HTR-8/SVneo (cell line): ENCODE results near the gene NCEH1.
"Not testable (repeated sequence)": the region's sequence is repeated elsewhere in the genome, so short reads cannot be mapped to it uniquely, and the experiment has no call there.

ENCODE experiments used
- DNase-seq: peaks from one replicate; pipeline ENCODE4 v3.0.0; 2011; ENCODE audit warnings: low spot score, mixed read lengths; ENCODE audit not compliant: insufficient read length
- FAIRE-seq: peaks from 2 replicates; lab custom pipeline; 2011; peaks lifted over from hg19 to GRCh38; lab: Jason Lieb, UNC

The NCEH1 gene, protein sequence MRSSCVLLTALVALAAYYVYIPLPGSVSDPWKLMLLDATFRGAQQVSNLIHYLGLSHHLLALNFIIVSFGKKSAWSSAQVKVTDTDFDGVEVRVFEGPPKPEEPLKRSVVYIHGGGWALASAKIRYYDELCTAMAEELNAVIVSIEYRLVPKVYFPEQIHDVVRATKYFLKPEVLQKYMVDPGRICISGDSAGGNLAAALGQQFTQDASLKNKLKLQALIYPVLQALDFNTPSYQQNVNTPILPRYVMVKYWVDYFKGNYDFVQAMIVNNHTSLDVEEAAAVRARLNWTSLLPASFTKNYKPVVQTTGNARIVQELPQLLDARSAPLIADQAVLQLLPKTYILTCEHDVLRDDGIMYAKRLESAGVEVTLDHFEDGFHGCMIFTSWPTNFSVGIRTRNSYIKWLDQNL

DNA sequence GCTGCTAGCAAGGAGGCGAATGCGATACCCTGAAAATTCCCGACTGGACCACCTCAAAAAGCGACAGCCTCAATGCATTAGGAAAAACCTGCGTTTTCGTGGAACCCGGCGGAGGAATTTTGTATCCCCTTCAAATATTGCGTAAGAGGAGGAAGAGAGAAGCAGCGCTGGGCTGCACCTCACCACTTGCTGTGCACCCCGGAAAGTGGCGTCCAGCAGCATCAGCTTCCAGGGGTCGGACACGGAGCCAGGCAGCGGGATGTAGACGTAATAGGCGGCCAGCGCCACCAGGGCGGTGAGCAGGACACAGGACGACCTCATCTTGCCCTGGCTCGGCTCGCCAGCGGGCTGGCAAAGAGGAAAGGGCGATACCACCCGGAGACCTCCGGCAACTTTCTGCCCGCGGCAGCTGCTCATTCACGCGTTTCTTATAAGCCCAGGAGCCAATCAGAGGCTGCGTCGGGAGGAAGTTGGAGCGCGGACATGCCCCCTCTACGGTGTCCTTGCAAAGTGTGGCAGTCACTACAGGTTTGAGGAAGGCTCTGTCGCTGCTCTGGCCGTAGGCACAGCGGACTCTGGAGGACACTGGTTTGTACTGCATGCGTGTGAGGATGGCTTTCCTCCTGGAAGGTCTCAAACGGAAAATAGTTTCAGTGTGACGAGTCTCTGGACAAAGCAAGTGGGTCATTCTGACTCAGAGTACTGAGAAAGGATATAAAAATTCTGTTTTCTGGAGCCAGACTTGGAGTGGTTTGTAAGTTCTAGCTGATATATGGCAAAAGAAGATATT is at the start of gene NCEH1:
TSS of gene NCEH1 (minus strand) at position 404 of the 790 bp plus-strand sequence. CDS start at position 321, 83 bp downstream.
- FAIRE-seq (peak; percentile 86), DNase-seq (peak; percentile 91)

GRCh38 chr3:172760416-172760815 is 49.5 kb upstream of the NCEH1 start:
- not testable (repeated sequence) for DNase-seq, FAIRE-seq

DNA sequence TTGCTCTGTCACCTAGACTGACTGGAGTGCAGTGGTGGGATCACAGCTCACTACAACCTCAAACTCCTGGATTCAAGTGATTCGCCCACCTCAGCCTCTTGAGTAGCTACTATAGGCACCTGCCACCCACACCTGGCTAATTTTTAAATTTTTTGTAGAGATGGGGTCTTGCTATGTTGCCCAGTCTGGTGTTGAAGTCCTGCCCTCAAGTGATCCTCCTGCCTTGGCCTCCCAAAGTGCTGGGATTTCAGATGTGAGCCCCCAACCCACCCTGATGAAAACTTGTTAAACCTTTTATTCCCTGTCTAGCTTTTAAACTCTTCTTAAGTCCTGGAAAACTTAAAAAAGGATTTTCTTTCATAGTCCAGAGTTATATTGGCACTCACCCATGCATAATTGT is 42.3 kb upstream of the NCEH1 start:
- FAIRE-seq, result no peak
- no peak for DNase-seq

- DNase-seq (no peak), FAIRE-seq (no peak)
Observed at GRCh38 chr3:172752651-172753050, 41.8 kb upstream of the NCEH1 start.

DNA sequence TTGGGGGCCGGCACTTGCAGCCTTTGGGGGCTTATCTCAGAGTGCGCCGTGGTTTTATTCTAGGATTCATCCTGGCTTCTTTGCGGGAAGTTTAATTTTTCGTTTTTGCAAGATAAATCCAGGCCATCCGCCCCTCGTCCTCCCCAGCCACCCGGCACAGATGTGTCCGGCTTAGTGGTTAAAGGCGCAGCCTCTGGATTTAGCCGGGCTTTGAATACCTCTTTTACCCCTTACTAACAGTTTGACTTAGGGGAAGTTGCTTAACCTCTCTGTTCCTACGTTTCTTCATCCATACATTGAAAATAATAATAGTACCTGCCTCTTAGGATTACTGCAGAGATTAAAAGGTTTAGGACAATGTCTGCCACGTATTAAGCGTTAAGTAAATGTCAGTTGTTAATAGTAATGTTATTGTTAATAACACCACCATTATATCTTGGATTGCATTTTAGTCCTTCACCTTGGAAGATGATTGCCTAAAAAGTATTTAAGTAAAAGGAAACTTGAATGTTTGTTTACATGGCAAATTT is 40.4 kb upstream of the NCEH1 start:
- no peak for DNase-seq
- no peak for FAIRE-seq

GRCh38 chr3:172750368-172751174 is 39.7 kb upstream of the NCEH1 start, which contains the start of gene ECT2:
TSS of gene ECT2 (plus strand) at chr3:172750726. CDS start at chr3:172754531, 3,805 bp downstream.
- peak; percentile 82 for FAIRE-seq
- DNase-seq, result peak; percentile 97

- no peak for FAIRE-seq
- no peak for DNase-seq
Observed at GRCh38 chr3:172750069-172750367, 39.2 kb upstream of the NCEH1 start.

- no peak for FAIRE-seq
- DNase-seq, result peak; percentile 52
Observed at GRCh38 chr3:172749230-172749965, 38.5 kb upstream of the NCEH1 start.

DNA sequence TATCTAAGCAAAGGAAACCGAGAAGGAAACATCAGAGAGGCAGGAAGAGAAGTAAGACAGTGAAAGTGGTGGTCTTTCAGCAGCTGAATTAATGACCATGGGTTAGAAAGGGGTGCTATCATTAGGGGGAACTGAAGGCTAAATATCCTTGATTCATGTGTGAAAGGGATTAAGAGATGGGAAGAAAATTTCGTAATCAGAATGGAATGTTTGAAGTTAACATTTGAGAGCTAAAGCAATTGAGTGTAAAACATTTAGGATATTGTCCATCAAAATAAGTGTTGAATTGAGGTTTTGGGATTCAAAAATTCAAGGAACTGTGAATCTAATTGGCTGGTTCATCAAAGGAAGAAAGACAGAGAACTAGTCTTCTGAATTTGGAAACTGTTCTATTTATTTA is 35.6 kb upstream of the NCEH1 start:
- no peak for FAIRE-seq

DNA sequence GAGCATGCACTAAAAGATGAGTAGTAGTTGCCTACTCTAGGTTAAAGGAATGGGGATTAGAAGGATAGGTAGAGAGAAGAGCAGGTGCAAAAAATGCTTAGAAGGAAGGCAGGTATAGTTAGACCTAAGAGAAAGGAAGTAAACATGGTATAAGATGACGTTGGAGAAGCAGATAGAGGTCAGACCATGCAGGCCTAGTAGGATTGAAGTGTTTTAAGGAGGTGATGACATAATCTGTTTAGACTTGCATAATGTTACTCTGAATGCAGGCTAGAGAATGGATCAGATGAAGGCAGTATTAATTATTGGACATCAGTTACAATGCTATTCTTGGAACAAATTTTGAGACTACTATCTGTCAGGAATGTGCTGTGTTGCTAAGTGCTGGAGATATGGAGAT is 28.6 kb upstream of the NCEH1 start:
- no peak for DNase-seq

More for the DNA sequence above, 35.6 kb upstream of the NCEH1 start:
- DNase-seq, result peak; percentile 13

DNA sequence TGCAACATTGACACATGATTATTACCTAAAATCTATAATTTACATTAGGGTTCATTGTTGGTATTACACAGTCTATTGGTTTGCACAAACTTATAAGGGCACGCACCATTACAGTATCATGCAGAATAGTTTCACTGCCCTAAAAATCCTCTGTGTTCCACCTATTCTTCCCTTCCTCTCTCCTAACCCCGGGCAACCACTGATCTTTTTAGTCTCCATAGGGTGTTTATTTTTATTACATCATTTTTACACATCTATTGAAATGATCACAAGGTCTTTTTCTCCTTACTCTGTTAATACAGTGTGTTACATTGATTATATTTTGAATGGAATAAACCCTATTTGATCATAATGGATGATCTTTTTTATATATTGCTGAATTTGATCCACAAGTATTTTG is 24.1 kb upstream of the NCEH1 start:
- FAIRE-seq (no peak), DNase-seq (no peak)

More for the DNA sequence above, 28.6 kb upstream of the NCEH1 start:
- no peak for FAIRE-seq

GRCh38 chr3:172726380-172726779 is 15.5 kb upstream of the NCEH1 start:
- DNase-seq (no peak), FAIRE-seq (no peak)

DNA sequence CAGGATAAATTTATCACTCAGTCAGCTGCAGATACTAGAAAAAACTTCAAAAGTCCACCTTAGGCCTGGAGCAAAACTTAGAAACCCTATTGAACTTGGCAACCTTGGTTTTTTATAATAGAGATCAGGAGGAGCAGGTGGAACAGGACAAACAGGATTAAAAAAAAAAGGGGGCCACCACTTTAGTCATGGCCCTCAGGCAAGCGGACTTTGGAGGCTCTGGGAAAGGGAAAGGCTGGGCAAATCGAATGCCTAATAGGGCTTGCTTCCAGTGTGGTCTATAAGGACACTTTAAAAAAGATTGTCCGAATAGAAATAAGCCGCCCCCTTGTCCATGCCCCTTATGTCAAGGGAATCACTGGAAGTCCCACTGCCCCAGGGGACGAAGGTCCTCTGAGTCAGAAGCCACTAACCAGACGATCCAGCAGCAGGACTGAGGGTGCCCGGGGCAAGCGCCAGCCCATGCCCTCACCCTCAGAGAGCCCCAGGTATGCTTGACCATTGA is 11.7 kb upstream of the NCEH1 start:
- FAIRE-seq, result not testable (repeated sequence)

GRCh38 chr3:172717493-172718088 is 6.7 kb upstream of the NCEH1 start:
- FAIRE-seq (no peak), DNase-seq (no peak)

More for the DNA sequence above, 11.7 kb upstream of the NCEH1 start:
- DNase-seq, result not testable (repeated sequence)

DNA sequence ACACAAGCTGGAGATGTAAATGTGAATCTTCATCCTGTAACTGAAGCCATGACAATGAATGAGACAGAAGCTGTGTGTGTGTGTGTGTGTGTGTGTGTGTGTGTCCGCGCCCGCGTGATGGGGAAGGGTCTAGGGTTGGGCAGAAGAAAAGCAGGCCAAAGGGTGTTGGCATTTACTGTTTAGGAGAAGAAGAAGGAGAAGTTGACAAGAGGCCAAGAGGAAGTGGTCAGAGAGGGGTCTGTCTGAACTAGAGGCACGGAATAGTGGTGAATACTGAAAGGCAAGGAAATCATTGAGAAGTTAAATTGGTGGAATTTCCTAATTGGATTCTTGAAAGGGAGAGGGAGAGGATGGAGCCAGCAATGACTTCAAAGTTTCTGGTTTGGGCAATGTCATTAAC is 5.6 kb upstream of the NCEH1 start:
- DNase-seq (no peak), FAIRE-seq (no peak)

DNA sequence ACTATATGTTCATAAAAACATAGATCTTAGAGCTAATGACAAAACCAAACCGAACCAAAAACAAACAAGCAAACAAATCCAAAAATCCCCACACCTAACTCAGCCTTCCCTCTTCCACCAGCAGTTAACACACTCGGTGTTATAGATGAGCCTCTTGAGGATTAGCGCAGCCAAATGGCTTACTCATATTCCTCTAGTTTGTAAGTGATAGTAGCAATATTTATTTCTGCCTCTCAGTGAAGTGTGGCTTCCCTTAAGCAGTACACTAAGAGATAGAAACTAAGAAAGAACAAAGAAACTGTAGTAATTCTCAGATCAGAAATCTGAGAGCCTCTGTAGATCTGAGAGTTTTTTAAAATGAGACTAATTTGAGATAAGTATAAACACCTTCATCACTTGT is 2.4 kb upstream of the NCEH1 start:
- DNase-seq, result no peak
- FAIRE-seq, result no peak

DNA sequence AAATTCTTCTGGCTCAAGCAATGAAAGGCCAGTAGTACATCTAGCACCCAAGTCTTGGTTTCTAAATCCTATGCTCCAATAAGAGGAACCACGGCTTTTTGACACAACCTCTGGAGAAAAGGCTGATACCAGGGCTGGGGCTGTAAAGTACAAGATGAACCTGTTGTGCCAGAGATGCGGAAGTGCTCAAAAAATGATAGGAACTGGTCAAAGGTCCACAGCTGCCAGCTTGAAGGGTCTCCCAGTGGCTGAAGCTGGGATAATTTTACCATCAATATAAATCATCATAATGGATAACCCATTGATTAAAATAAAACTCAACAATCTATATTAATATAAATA is 558 bp upstream of the NCEH1 start:
- peak; percentile 41 for DNase-seq
- FAIRE-seq, result no peak

GRCh38 chr3:172709774-172710663 is 848 bp downstream of the NCEH1 start:
- FAIRE-seq (no peak), DNase-seq (peak; percentile 28)
